ENCODE results near the gene SLC25A33.
"Not testable (repeated sequence)": the region's sequence is repeated elsewhere in the genome, so short reads cannot be mapped to it uniquely, and the experiment has no call there.

SLC25A33 gene

DNA sequence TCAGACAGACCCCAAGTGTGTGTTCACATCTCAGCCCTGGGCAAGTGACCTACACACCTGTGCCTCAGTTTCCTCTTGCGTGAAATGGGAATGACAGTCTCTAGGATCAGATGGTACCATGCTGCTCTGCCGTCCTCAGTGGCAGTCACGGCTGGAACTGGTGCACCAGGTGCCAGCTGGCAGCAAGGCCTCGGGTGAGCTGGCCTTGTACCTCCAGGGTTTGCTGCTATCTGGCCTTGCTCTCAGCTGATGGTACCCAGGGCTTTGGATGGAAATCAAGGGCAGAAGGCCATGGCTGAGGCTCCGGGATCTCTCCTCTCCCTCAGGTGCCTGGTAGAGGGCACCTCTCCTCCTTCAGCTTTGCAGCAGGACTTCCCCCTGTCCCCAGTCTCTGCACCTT, 70.7 kb downstream of the SLC25A33 start:
- H3K4me3 ChIP-seq (ENCODE audit: low read length) = no peak overlapping the region
- no peaks in the 10 kb centered on the region for H3K36me3 ChIP-seq (ENCODE audit: control insufficient read depth, insufficient read depth, low read length)
- H3K9ac ChIP-seq (ENCODE audit: low read length) = no peak overlapping the region
- no peaks in the 10 kb centered on the region for H3K27me3 ChIP-seq (ENCODE audit: control insufficient read depth, insufficient read depth, low read length)
- no peaks in the 10 kb centered on the region for H3K9me3 ChIP-seq (ENCODE audit: control insufficient read depth, low read length)
- H3K4me1 ChIP-seq (ENCODE audit: control insufficient read depth, insufficient read depth, low read length) = no peaks in the 10 kb centered on the region

- no peak overlapping the region for H3K4me3 ChIP-seq (ENCODE audit: low read length)
- no peaks in the 10 kb centered on the region for H3K27me3 ChIP-seq (ENCODE audit: control insufficient read depth, insufficient read depth, low read length)
- H3K9ac ChIP-seq (ENCODE audit: low read length) = no peak overlapping the region
- no peaks in the 10 kb centered on the region for H3K9me3 ChIP-seq (ENCODE audit: control insufficient read depth, low read length)
- no peaks in the 10 kb centered on the region for H3K36me3 ChIP-seq (ENCODE audit: control insufficient read depth, insufficient read depth, low read length)
- H3K4me1 ChIP-seq (ENCODE audit: control insufficient read depth, insufficient read depth, low read length) = no peaks in the 10 kb centered on the region
Measured at GRCh38 chr1:9610548-9610947, 71.3 kb downstream of the SLC25A33 start.

GRCh38 chr1:9611716-9612115, 72.5 kb downstream of the SLC25A33 start:
- H3K36me3 ChIP-seq (ENCODE audit: control insufficient read depth, insufficient read depth, low read length) = no peaks in the 10 kb centered on the region
- H3K9me3 ChIP-seq (ENCODE audit: control insufficient read depth, low read length) = no peaks in the 10 kb centered on the region
- no peaks in the 10 kb centered on the region for H3K4me1 ChIP-seq (ENCODE audit: control insufficient read depth, insufficient read depth, low read length)
- no peak overlapping the region for H3K4me3 ChIP-seq (ENCODE audit: low read length)
- H3K9ac ChIP-seq (ENCODE audit: low read length) = no peak overlapping the region
- no peaks in the 10 kb centered on the region for H3K27me3 ChIP-seq (ENCODE audit: control insufficient read depth, insufficient read depth, low read length)

DNA sequence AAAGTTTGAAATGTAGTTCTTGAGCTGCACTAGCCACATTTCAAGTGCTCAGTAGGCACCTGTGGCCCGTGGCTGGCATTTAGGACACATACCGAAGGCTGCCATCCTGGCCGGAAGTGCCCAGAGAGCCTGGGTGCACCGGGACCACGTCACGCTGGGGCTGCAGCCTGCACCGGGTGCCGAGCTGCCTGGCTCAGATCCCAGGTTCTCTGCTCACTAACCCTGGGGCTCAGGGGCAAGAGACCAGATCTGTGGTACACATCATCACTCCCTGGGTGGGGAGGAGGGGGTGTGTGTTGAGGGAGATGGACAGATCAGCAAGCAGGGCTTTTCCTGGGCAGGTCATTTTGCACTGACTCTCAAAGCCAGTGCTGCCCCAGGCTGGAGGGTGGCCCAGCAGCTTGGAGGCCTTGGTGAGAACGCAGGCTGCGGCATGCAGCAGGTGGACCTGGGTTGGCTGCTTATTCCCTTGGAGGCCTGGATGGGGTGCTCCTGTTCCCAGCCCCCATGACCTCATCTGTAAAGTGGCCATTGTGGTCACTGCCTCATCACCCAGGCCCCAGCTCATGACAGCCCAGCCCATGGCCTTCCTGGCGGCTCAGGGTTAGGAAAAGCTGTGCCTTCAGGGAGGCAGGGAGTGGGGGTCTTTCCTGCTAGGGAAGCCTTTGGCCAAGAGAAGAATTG, 73.0 kb downstream of the SLC25A33 start:
- Histone ChIP-seq H3K36me3 (ENCODE audit: control insufficient read depth, insufficient read depth, low read length) (no peaks in the 10 kb centered on the region), H3K9me3 (ENCODE audit: control insufficient read depth, low read length) (no peaks in the 10 kb centered on the region), H3K4me3 (ENCODE audit: low read length) (no peak overlapping the region), H3K4me1 (ENCODE audit: control insufficient read depth, insufficient read depth, low read length) (no peaks in the 10 kb centered on the region), H3K9ac (ENCODE audit: low read length) (no peak overlapping the region), H3K27me3 (ENCODE audit: control insufficient read depth, insufficient read depth, low read length) (no peaks in the 10 kb centered on the region)

DNA sequence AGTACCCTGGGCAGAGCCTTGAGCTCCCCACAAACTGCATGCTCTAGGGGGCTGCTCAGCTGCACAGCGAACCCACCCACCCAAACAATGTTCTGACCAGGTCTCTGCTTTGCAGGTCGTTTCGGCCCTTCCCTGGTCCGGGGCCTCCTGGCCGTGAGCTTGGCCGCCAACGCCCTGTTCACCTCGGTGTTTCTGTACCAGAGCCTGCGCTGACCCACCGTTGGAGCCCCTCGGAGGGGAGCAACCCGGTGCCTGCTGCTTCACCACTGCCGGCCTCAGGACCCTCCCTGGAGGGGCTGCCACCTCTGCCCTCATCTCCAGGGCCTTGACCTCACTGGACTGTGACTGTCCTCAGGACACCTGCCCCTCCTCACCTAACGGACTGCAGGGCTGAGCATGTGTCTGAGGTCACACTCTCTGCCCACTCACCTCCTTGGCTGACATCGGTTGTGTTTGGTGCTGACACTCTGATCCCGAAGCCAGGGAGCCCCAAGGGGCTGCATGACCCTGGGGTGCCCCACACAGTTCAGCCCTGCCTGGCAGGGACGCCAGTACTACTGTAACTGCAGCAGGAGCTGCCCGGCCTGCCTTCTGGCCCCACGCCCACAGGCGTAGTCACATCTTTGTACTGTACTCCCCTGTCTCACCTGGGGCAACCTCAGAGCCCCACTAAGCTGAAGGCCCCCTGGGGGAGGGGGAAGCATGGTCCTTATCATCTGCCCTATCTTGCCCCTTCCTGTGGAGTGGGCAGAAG, 73.8 kb downstream of the SLC25A33 start:
- H3K36me3 ChIP-seq (ENCODE audit: control insufficient read depth, insufficient read depth, low read length) = no peaks in the 10 kb centered on the region
- no peak overlapping the region for H3K4me3 ChIP-seq (ENCODE audit: low read length)
- no peaks in the 10 kb centered on the region for H3K27me3 ChIP-seq (ENCODE audit: control insufficient read depth, insufficient read depth, low read length)
- no peaks in the 10 kb centered on the region for H3K9me3 ChIP-seq (ENCODE audit: control insufficient read depth, low read length)
- no peak overlapping the region for H3K9ac ChIP-seq (ENCODE audit: low read length)
- H3K4me1 ChIP-seq (ENCODE audit: control insufficient read depth, insufficient read depth, low read length) = no peaks in the 10 kb centered on the region

GRCh38 chr1:9613625-9614299, 74.5 kb downstream of the SLC25A33 start:
- Histone ChIP-seq H3K27me3 (ENCODE audit: control insufficient read depth, insufficient read depth, low read length) (no peaks in the 10 kb centered on the region), H3K36me3 (ENCODE audit: control insufficient read depth, insufficient read depth, low read length) (no peaks in the 10 kb centered on the region), H3K9ac (ENCODE audit: low read length) (no peak overlapping the region), H3K9me3 (ENCODE audit: control insufficient read depth, low read length) (no peaks in the 10 kb centered on the region), H3K4me3 (ENCODE audit: low read length) (no peak overlapping the region), H3K4me1 (ENCODE audit: control insufficient read depth, insufficient read depth, low read length) (no peaks in the 10 kb centered on the region)

DNA sequence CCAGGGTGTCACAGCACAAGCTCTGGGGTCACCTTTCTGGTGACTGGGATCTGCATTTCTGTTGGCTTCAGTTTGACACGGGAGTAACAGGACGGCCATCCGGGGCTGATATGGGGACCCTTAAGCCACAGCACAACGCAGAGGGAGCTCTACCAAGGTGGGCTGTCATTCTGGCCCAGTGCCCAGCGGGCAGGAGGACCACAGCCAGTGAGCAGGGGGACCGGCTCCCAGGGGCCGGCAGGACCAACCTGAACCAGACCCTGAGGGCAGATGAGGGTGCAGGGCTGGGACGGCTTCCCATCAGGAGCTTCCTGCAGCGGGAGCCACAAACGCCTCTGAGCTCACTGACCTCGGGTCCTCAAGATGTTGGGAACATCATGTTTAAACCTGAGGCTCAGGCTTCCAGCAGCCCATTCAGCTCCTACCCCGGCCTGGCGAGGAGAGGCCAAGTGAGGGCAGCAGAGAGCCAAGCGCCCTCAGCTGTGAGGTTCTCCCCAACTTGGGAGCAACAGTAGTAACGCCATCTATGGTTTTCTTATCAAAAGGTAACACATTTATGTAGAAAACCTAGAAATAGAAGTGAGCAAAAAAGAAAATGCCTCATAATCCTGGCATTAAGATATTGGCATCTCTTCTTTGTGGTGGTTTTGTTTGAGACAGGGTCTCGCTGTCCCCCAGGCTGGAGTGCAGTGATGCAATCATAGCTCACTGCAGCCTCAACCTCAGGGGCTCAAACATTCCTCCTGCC, 76.2 kb downstream of the SLC25A33 start:
- Histone ChIP-seq H3K9me3 (ENCODE audit: control insufficient read depth, low read length) (no peaks in the 10 kb centered on the region), H3K36me3 (ENCODE audit: control insufficient read depth, insufficient read depth, low read length) (no peaks in the 10 kb centered on the region), H3K9ac (ENCODE audit: low read length) (no peak overlapping the region), H3K27me3 (ENCODE audit: control insufficient read depth, insufficient read depth, low read length) (no peaks in the 10 kb centered on the region), H3K4me1 (ENCODE audit: control insufficient read depth, insufficient read depth, low read length) (no peaks in the 10 kb centered on the region), H3K4me3 (ENCODE audit: low read length) (no peak overlapping the region)

GRCh38 chr1:9618909-9619679, 79.8 kb downstream of the SLC25A33 start:
- no peaks in the 10 kb centered on the region for H3K4me1 ChIP-seq (ENCODE audit: control insufficient read depth, insufficient read depth, low read length)
- H3K27me3 ChIP-seq (ENCODE audit: control insufficient read depth, insufficient read depth, low read length) = no peaks in the 10 kb centered on the region
- no peak overlapping the region for H3K9ac ChIP-seq (ENCODE audit: low read length)
- H3K36me3 ChIP-seq (ENCODE audit: control insufficient read depth, insufficient read depth, low read length) = no peaks in the 10 kb centered on the region
- no peaks in the 10 kb centered on the region for H3K9me3 ChIP-seq (ENCODE audit: control insufficient read depth, low read length)
- no peak overlapping the region for H3K4me3 ChIP-seq (ENCODE audit: low read length)

GRCh38 chr1:9621032-9621431, 81.8 kb downstream of the SLC25A33 start:
- H3K36me3 ChIP-seq (ENCODE audit: control insufficient read depth, insufficient read depth, low read length) = no peaks in the 10 kb centered on the region
- H3K9me3 ChIP-seq (ENCODE audit: control insufficient read depth, low read length) = no peaks in the 10 kb centered on the region
- H3K4me3 ChIP-seq (ENCODE audit: low read length) = no peak overlapping the region
- no peak overlapping the region for H3K9ac ChIP-seq (ENCODE audit: low read length)
- no peaks in the 10 kb centered on the region for H3K4me1 ChIP-seq (ENCODE audit: control insufficient read depth, insufficient read depth, low read length)
- peaks cover 5% of the 10 kb centered on the region for H3K27me3 ChIP-seq (ENCODE audit: control insufficient read depth, insufficient read depth, low read length)

DNA sequence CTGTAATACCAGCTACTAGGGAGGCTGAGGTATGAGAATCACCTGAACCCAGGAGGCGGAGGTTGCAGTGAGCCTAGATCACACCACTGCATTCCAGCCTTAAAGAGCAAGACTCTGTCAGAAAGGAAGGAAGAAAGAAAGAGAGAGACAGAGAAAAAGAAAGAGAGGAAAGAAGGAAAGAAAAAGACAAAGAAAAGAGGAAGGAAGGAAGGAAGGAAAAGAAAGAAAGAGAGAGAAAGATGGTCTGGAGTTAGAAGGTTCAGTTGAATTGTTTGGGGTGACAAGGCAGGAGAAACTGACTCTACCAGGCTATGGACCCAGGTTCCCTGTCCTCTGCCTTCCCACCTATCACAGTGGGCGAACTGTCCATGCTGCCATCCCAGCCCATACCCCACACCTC, 84.8 kb downstream of the SLC25A33 start:
- Histone ChIP-seq H3K4me1 (ENCODE audit: control insufficient read depth, insufficient read depth, low read length) (no peaks in the 10 kb centered on the region), H3K4me3 (ENCODE audit: low read length) (no peak overlapping the region), H3K9ac (ENCODE audit: low read length) (no peak overlapping the region), H3K9me3 (ENCODE audit: control insufficient read depth, low read length) (no peaks in the 10 kb centered on the region), H3K27me3 (ENCODE audit: control insufficient read depth, insufficient read depth, low read length) (peaks cover 11% of the 10 kb centered on the region), H3K36me3 (ENCODE audit: control insufficient read depth, insufficient read depth, low read length) (no peaks in the 10 kb centered on the region)

GRCh38 chr1:9625030-9625429, 85.8 kb downstream of the SLC25A33 start:
- not testable (repeated sequence) for H3K9ac ChIP-seq (ENCODE audit: low read length); H3K4me3 ChIP-seq (ENCODE audit: low read length); H3K36me3 ChIP-seq (ENCODE audit: control insufficient read depth, insufficient read depth, low read length); H3K9me3 ChIP-seq (ENCODE audit: control insufficient read depth, low read length); H3K4me1 ChIP-seq (ENCODE audit: control insufficient read depth, insufficient read depth, low read length)
- peaks cover 11% of the 10 kb centered on the region for H3K27me3 ChIP-seq (ENCODE audit: control insufficient read depth, insufficient read depth, low read length)

Measured in mucosa of stomach (tissue), 1 donor.